Progenitor cell of endocrine pancreas (in vitro differentiated cells): ENCODE results near the gene AKAP8L. TPM values are rescaled to one million over a fixed set of nuclear protein-coding genes. Genes with fewer than 3 reads are reported as not detected.

Experiments used
- DNase-seq: peaks from one replicate; pipeline ENCODE4 v3.0.0; 2021; ENCODE audit warnings: low spot score; ENCODE audit not compliant: unreplicated experiment
- H3K27ac Mint-ChIP-seq: 2 replicates; pipeline ENCODE4 v1.8.0; 2021; ENCODE audit warnings: mild to moderate bottlenecking, moderate library complexity, mixed read lengths
- H3K27me3 Mint-ChIP-seq: 2 replicates; pipeline ENCODE4 v1.8.0; 2021; ENCODE audit warnings: mixed read lengths
- H3K36me3 Mint-ChIP-seq: 2 replicates; pipeline ENCODE4 v1.8.0; 2022; ENCODE audit warnings: mixed read lengths; ENCODE audit not compliant: insufficient read depth
- H3K4me1 Mint-ChIP-seq: 2 replicates; pipeline ENCODE4 v1.8.0; 2021; ENCODE audit warnings: low read depth, mixed read lengths
- H3K4me3 Mint-ChIP-seq: 2 replicates; pipeline ENCODE4 v1.8.0; 2021; ENCODE audit warnings: low read depth, mild to moderate bottlenecking, moderate library complexity, mixed read lengths
- H3K9me3 Mint-ChIP-seq: 2 replicates; pipeline ENCODE4 v1.8.0; 2021; ENCODE audit warnings: low read depth, mixed read lengths
- total RNA-seq: library from RNA; stranded (reverse); gene quantifications from 2 replicates; pipeline ENCODE4 v1.2.1, GENCODE V29; 2021
- TF ChIP-seq, protein P1 (sequence below): fragments of 200-600 bp; sonication (generic); IDR thresholded peaks from one replicate; pipeline ENCODE4 v1.5.0; 2021; ENCODE audit warnings: antibody characterized with exemption, mild to moderate bottlenecking; ENCODE audit not compliant: unreplicated experiment

The AKAP8L gene
- total RNA-seq, 1 donor from 2014 or later: 228 TPM

DNA sequence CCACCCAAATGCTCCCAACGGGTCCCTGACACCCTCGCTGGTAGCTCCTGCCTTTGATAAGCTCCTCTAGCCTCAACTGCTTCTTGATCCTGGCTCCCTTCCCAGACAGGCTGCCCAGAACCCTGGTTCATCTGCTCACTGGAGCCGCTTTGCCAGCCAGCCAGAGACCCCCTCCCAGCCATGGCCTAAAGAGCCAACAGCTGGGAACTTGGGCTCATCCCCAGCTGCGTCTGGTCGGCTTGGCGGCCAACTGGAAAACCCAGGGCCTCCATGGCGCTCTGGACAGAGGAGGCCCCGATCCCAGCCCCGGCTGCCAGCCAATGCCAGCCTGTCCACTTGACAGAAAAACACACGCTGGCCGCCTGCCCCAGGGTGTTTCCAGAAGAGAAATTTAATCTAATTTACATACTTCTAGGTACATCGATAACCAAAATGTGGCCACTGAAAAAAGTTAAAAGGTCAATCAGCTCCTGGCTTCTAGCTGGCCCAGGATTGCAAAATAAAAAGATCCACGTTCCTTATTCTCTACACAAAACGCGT, 3.0 kb upstream of the AKAP8L start:
- Mint-ChIP-seq H3K4me3 (no peak overlapping the region), H3K36me3 (peaks cover 27% of the 10 kb centered on the region), H3K27me3 (no peaks in the 10 kb centered on the region), H3K4me1 (peaks cover 10% of the 10 kb centered on the region), H3K9me3 (no peaks in the 10 kb centered on the region), H3K27ac (peak overlapping the region; percentile 33)
- DNase-seq: no peak
- TF ChIP-seq, protein P1, sequence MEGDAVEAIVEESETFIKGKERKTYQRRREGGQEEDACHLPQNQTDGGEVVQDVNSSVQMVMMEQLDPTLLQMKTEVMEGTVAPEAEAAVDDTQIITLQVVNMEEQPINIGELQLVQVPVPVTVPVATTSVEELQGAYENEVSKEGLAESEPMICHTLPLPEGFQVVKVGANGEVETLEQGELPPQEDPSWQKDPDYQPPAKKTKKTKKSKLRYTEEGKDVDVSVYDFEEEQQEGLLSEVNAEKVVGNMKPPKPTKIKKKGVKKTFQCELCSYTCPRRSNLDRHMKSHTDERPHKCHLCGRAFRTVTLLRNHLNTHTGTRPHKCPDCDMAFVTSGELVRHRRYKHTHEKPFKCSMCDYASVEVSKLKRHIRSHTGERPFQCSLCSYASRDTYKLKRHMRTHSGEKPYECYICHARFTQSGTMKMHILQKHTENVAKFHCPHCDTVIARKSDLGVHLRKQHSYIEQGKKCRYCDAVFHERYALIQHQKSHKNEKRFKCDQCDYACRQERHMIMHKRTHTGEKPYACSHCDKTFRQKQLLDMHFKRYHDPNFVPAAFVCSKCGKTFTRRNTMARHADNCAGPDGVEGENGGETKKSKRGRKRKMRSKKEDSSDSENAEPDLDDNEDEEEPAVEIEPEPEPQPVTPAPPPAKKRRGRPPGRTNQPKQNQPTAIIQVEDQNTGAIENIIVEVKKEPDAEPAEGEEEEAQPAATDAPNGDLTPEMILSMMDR: no peak

DNA sequence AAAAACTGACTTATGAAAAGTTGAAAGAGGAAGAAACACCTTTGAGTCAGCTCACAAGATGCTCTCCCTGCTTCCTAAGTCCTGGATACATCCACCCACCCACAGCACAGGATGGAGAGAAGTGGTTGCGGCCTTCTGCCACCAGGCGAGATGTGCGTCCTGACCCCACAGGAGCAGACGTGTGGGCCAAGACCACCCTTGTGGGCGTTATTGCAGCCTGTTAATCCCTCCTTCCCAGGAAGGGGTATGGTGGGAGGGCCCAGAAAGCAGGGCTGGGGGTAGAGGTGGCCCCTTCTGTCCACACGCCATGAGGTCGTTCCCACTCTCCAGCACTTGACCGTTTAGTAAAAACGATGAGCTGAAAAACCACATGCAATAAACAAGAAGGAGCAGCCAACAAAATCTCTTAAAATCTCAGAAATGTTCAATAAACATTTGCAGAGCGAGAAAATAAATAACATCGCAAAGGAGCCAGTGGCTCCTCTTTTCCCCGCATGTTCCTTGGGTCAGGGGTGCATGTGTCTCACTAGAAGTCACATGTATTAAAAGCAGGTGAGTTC, 2.4 kb upstream of the AKAP8L start:
- no peaks in the 10 kb centered on the region for H3K27me3 Mint-ChIP-seq
- no peaks in the 10 kb centered on the region for H3K9me3 Mint-ChIP-seq
- no peak overlapping the region for H3K27ac Mint-ChIP-seq
- peaks cover 26% of the 10 kb centered on the region for H3K36me3 Mint-ChIP-seq
- H3K4me1 Mint-ChIP-seq: peaks cover 16% of the 10 kb centered on the region
- no peak for DNase-seq
- no peak overlapping the region for H3K4me3 Mint-ChIP-seq
- TF ChIP-seq, protein P1: no peak

DNA sequence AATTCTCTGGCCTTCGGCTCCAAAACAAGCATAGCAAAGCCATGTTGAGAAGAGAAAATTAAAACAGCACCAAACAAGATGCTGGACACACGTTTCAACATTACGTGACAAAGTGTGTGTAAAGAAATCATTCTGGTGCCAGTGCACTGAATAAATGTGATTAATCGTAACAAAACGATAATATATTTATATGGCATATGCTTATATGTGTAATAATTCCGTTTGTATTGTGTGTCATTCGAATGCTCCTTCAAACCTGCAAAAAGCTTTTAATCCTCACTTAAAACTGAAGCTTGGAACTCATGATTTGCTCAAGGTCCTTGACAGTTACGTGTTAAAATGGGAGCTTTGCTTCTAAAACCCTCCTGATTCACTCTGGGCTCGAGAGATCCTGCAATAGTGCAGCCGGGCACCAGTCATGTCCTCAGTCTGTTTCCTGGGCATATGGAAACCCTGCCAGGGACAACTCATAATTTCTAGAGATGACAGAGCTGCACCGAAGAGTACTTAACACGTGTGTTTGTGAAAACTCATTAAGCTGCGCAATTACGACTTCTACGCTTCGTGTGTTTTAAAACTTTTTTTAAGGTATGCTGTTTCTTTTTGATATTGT, 731 bp upstream of the AKAP8L start:
- H3K9me3 Mint-ChIP-seq: no peaks in the 10 kb centered on the region
- H3K36me3 Mint-ChIP-seq: peaks cover 23% of the 10 kb centered on the region
- TF ChIP-seq, protein P1: no peak
- no peak for DNase-seq
- peak overlapping the region; percentile 100 for H3K4me3 Mint-ChIP-seq
- H3K4me1 Mint-ChIP-seq: peaks cover 22% of the 10 kb centered on the region
- peak overlapping the region; percentile 79 for H3K27ac Mint-ChIP-seq
- H3K27me3 Mint-ChIP-seq: no peaks in the 10 kb centered on the region

- H3K36me3 Mint-ChIP-seq: peaks cover 17% of the 10 kb centered on the region
These were observed 583 bp downstream of the AKAP8L start for GRCh38 chr19:15418231-15418578.

DNA sequence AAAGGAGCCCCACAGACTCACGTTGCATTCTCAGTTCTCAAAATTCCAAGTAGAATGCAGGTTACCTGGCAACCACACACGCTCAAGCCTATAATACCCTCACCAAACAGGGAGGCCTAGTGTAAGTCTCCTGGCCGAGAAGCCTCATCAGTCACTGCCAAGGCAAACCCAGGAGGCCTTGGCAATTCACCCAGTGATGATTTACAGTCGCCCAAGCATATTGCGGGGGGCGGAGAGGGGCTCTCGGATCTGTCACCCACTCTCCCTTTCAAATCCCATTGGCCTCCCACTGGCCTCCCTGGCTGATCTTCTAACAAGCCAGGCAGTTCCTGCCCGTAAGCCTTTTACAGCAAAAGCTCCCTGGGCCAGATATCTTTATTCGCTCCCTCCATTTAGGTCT, 1.1 kb downstream of the AKAP8L start:
- H3K4me3 Mint-ChIP-seq: peak overlapping the region; percentile 100
- H3K27ac Mint-ChIP-seq: peak overlapping the region; percentile 100
- peaks cover 13% of the 10 kb centered on the region for H3K36me3 Mint-ChIP-seq
- DNase-seq: no peak
- TF ChIP-seq, protein P1: no peak
- H3K4me1 Mint-ChIP-seq: peaks cover 33% of the 10 kb centered on the region
- H3K27me3 Mint-ChIP-seq: no peaks in the 10 kb centered on the region
- H3K9me3 Mint-ChIP-seq: no peaks in the 10 kb centered on the region

More at GRCh38 chr19:15418231-15418578, 583 bp downstream of the AKAP8L start:
- Mint-ChIP-seq H3K27me3 (no peaks in the 10 kb centered on the region), H3K9me3 (no peaks in the 10 kb centered on the region), H3K4me1 (peaks cover 28% of the 10 kb centered on the region), H3K27ac (peak overlapping the region; percentile 100), H3K4me3 (peak overlapping the region; percentile 100)
- TF ChIP-seq, protein P1: no peak
- DNase-seq: no peak
